ENCODE data around the gene ANKRD65.
A peak's percentile ranks its signal among the peaks of the same experiment; 100 is the strongest.
"Not testable (repeated sequence)": the region's sequence is repeated elsewhere in the genome, so short reads cannot be mapped to it uniquely, and the experiment has no call there.

The ANKRD65 gene

DNA sequence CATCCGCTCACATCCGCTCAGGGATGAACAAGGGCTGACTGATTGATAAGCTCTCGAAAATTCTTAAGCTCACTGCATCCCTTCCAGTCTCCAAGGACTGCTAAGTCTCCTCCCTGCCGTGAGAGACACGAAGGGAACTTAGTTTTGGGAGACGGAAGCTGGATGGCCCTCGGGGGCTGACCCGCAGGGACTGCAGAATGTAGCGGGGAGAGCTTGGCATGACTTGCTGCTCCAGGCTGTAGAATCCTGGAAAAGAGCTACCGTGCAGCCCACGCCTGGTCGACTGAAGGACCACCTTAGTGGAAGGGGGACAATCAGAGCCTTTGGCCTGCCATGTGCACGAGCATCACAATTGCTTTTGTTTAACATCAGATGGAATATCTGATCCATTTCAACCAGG is 5.3 kb downstream of the ANKRD65 start:
- DNase-seq (ENCODE audit: low spot score), result no peak

GRCh38 chr1:1412311-1412902 is 8.7 kb downstream of the ANKRD65 start:
- not testable (repeated sequence) for DNase-seq (ENCODE audit: low spot score)

GRCh38 chr1:1411626-1412025 is 9.4 kb downstream of the ANKRD65 start:
- no peak for DNase-seq (ENCODE audit: low spot score)

GRCh38 chr1:1410238-1410637 is 10.8 kb downstream of the ANKRD65 start:
- DNase-seq (ENCODE audit: low spot score), result not testable (repeated sequence)

GRCh38 chr1:1407636-1408318 is 13.3 kb downstream of the ANKRD65 start:
- DNase-seq (ENCODE audit: low spot score), result no peak

DNA sequence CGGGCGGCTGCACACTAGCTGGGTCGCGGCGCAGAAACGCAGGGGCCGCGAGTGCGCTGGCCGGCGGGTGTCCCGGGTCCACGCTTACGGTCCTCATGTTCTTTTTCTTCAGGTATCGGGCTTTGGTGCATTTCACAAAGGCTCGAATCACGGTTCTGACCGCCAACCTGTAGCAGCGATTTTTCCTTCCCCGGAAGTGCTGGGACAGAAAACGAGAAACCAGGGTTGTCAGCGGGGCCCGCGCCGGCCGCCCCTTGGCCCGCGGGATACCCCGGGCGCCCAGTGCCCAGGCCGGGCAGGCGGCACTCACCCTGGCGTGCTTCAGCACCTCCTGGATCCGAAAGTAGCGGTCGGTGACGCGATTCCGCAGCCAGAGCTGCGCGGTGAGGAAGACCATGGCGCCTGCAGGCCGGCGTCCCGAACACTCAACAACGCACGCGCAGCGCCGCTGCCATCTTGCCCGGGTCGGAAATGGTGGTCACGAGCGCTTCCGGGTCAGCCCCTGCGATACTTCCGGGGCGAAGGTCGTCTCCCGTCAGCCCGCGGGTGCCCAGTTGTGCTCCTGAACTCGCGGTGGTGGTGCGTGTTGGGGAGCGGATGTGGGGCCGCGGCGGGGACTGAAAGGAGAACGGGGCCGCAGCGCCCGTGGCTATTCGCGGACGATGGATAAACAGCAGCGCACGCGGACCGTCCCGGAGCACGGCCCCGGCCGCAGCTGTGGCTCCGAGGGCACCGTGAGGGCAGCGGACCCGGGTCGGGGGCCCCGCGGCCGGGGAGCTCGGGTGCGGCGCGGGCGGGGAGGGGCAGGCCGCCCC is 14.0 kb downstream of the ANKRD65 start, which contains the start of gene MRPL20:
Gene MRPL20, minus strand, starts transcription at position 473 of the 815 bp plus-strand sequence. Its CDS starts 76 bp downstream, at position 397.
- DNase-seq (ENCODE audit: low spot score), result peak; percentile 87

DNA sequence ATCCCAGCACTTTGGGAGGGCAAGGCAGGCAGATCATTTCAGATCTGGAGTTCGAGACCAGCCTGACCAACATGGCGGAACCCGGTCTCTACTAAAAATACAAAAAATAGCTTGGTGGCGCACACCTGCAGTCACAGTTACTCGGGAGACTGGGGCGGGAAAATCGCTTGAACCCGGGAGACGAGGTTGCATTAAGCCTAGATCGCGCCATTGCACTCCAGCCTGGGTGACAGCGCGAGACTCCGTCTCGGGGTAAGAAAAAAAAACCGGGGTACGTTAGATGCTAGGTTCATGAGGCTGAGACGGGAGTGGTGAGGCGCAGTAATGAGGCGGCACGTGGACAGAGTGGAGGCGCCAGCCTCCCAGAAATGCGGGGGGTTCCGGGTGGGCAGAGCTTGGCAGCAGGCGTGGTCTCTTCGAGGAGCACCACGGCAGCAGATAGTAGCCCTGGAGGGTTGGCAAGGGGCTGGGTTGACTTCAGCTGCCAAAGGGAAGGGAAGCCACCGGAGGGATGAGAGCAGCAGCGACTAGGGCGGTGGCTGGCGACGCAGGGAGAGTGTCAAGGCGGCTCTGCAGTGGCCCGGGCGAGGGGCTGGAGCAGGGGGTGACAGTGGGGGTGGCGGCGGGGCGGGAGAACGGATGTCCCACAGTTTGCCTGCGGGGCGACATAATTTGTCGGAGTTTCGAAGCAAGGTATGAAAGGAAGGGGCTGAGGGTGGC is 14.8 kb downstream of the ANKRD65 start:
- DNase-seq (ENCODE audit: low spot score), result no peak

- no peak for DNase-seq (ENCODE audit: low spot score)
Measured at GRCh38 chr1:1403653-1404052, 17.4 kb downstream of the ANKRD65 start.

GRCh38 chr1:1402901-1403392 is 18.1 kb downstream of the ANKRD65 start:
- DNase-seq (ENCODE audit: low spot score), result not testable (repeated sequence)

- no peak for DNase-seq (ENCODE audit: low spot score)
Measured at GRCh38 chr1:1402072-1402900, 18.8 kb downstream of the ANKRD65 start.

DNA sequence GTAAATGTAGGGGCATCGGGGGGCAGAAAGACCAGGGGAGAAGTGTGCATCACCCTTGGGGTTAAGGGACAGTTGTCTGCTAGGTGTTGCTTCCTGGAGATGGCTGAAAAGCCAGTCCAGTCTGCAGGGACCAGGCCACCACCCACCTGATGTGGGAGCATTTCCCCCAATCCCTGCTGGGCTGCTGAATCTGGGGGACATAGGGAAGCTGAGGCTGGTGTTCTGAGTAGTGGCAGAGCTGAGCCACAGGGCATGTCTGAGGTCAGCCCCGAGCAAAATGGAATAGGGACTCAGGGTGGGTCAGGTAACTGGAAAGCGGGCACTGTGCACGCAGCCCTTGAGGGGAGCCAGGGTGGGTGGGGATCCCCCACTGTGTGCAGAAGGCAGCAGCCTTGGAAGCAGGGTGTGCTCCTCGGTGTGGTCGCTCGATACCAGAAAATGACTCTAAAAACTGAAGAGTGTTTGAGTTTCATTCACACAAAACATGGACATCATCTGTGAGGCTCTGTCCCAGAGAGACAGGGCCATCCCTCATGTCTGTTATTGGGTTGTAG is 19.5 kb downstream of the ANKRD65 start:
- no peak for DNase-seq (ENCODE audit: low spot score)

DNA sequence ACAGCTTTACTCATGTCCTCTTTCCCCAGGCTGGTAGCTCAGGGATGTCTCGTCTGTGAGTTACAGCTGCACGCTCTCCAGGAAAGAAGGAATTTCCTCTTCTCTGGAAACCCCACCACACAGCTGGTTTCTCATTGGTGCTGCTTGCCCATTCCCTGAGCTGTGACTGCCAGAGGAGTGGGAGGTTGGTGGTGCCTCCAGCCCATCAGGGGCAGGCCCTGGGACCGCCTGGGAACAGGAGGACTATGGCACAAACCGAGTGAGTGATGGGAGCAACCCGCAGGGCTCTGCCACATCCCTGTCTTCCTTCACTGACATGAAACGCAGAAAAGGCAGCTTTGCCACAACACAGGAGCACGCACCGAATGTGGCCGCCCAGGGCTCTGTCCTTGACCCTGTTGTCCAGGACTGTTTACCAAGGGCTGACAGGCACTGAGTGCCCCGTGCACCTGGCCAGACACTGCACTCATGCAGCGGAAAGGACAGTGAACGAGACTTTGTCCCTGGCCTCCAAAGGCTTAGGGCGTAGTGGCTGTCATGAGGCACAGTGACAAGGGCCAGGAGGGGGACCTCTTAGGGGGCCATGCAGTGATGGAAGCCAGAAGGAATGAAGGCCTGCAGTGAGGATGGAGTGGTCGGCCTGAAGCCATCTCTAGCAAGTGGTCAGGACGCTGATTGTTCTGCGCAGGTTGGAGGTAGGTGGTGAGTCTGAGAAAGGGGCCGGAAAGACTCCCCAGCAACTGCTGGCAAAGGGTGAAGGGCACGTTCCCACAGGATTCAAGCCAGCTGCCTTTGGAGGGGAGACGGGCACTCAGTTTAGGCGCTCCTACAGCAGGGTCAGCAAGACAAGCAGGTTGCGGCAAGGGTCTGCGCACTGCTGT is 20.3 kb downstream of the ANKRD65 start:
- DNase-seq (ENCODE audit: low spot score), result no peak

DNA sequence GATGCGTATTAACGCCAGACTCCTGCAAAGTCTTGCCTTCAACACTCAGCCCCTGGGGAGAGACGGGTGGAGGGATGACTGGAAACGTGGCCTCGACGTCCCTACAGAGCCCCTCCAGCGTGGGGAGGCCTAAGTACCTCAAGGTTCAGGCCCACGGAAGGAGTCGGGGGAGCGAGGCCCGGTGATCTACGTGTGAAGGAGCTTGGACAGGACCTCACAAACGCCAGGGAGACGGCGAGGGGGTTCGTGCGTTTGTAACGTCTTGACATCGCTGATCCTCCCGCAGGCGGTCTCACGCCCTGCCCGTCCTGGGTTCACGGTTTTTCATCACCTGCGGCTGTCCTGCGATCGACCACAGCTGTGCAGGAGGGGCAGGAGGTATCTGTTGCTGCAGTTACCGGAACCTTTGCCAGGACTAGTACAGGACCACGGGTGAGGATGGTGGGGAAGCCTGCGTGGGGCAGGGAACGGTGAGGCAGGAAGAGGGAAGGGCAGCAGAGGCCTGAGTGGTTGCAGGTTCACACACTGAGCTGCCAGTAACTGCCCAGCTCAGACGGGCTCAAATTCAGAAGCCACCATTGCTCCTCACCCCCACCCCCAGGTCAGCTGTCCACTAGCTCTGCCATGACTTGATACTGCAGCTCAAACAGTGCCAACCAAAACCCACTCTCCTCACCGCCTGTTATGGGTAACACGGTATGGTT is 21.1 kb downstream of the ANKRD65 start:
- no peak for DNase-seq (ENCODE audit: low spot score)

DNA sequence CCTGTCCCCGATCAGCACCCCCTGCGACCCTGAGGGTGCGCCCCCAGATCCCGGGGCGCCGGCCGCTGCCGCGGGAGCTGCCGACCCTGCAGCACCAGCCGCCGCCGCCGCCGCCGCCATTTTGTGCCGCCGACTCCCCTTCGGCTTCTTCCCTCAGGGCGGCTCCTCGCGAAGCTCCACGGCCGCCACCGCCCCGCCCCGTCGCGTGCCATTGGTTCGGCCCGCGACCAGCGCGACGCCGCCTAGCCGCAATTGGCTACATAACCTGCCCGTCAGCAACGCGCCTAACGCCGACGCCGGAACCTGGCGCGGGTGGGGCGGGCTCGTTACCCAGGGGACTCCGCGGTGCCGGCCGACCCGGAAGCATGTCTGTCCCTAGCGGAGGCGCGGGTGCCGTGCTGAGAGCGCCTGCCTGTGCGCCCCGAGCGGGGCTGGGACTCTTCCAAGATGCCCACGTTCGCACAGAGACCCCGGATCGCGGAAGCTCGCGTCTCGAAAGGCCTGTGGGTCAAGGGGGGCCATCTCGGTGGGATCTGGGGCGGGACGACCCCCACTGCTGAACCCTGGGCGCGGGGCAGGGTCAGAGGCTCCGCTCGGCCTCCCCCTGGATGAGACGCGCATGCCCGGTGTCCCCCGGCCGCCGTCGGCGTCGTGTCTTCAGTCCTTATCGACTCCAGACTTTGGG is 21.7 kb downstream of the ANKRD65 start, which contains the start of gene CCNL2:
Gene CCNL2, minus strand, starts transcription at position 149 of the 685 bp plus-strand sequence. Its CDS starts 29 bp downstream, at position 120.
- DNase-seq (ENCODE audit: low spot score), result peak; percentile 94

GRCh38 chr1:1398677-1399186 is 22.3 kb downstream of the ANKRD65 start:
- DNase-seq (ENCODE audit: low spot score), result no peak

- no peak for DNase-seq (ENCODE audit: low spot score)
Measured at GRCh38 chr1:1397839-1398523, 23.1 kb downstream of the ANKRD65 start.

GRCh38 chr1:1395166-1395565 is 25.9 kb downstream of the ANKRD65 start:
- no peak for DNase-seq (ENCODE audit: low spot score)

DNA sequence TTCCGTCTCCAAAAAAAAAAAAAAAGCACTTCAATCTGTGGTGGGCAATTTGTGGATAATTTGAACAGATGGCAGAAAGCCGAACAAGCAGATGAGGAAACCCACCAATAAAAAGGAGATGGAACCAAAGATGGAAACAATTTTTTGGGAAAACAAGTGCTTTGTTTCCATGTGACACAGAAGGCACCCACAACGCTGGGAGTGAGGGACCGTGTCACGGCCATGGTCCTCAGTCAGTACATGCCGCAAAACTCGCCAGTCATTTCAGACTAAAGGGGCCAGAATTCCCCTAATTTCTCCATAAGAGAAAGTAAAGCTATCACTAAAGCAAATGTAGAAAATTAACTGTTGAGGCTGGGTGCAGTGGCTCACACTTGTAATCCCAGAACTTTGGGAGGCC is 27.0 kb downstream of the ANKRD65 start:
- no peak for DNase-seq (ENCODE audit: low spot score)
